Right forelimb (tissue), 1 donor: ENCODE measurements around the gene HDGFL2.
"Not testable (repeated sequence)": the region's sequence is repeated elsewhere in the genome, so short reads cannot be mapped to it uniquely, and the experiment has no call there.

Experiments used
- DNase-seq: peaks from one replicate; pipeline ENCODE4 v3.0.0-alpha.2; 2018

The HDGFL2 gene

DNA sequence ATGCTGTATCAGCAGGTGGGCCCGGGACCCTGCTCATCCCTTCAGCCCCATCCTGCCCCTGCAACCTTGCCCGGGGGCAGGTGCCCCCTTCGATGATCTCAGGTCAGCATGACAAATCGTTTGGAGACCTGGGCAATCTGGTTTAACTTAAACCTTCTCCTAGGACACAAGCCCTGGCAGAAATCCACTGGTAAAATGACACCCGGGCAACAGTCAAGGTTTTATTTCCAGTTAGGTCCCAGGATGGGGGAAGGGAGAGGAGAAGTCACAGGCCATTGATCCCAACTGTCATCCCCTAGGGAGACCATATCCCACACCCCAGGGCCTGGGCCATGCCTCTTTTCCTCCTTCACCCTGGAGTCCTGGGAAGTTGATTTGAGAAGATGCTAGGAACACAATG lies 64.7 kb downstream of the HDGFL2 start:
- no peak for DNase-seq

- DNase-seq = no peak
Measured at GRCh38 chr19:4537953-4538600, 66.0 kb downstream of the HDGFL2 start.

GRCh38 chr19:4538601-4538954 lies 66.5 kb downstream of the HDGFL2 start:
- no peak for DNase-seq

- no peak for DNase-seq
Measured at GRCh38 chr19:4539169-4539692, 67.1 kb downstream of the HDGFL2 start.

- no peak for DNase-seq
Measured at GRCh38 chr19:4539693-4540581, 67.8 kb downstream of the HDGFL2 start, which contains the start of gene LRG1. Gene LRG1, minus strand, starts transcription at chr19:4540036. Its CDS starts 23 bp downstream, at chr19:4540013.

- DNase-seq = no peak
Measured at GRCh38 chr19:4541114-4541805, 69.2 kb downstream of the HDGFL2 start.

DNA sequence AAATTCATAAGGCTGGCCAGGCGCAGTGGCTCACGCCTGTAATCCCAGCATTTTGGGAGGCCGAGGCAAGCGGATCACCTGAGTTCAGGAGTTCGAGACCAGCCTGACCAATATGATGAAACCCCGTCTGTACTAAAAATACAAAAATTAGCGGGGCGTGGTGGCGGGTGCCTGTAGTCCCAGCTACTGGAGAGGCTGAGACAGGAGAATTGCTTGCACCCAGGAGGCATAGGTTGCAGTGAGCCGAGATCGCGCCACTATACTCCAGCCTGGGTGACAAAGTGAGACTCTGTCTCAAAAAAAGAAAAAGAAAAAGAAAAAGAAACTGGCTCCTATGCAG lies 69.7 kb downstream of the HDGFL2 start:
- not testable (repeated sequence) for DNase-seq

GRCh38 chr19:4542896-4543841 lies 71.1 kb downstream of the HDGFL2 start:
- DNase-seq = no peak

GRCh38 chr19:4543842-4544647 lies 71.9 kb downstream of the HDGFL2 start:
- DNase-seq = no peak

GRCh38 chr19:4547303-4548237 lies 75.5 kb downstream of the HDGFL2 start:
- no peak for DNase-seq

DNA sequence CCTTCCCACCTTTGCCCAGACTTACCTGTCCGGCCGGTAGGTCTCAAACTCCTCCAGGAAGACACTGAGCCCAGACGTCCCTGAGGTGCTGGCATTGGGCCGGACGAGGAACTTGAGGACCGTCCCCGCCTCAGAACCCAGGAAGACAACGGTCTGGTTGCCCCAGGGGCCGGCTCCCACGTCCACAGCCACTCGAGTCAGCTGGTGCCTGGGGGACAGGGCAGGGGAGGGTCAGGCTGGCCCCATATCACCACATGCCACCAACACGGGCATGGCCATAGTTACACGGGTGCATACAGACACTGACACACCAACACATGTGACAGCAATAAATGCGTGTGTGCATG lies 76.1 kb downstream of the HDGFL2 start:
- DNase-seq = no peak

DNA sequence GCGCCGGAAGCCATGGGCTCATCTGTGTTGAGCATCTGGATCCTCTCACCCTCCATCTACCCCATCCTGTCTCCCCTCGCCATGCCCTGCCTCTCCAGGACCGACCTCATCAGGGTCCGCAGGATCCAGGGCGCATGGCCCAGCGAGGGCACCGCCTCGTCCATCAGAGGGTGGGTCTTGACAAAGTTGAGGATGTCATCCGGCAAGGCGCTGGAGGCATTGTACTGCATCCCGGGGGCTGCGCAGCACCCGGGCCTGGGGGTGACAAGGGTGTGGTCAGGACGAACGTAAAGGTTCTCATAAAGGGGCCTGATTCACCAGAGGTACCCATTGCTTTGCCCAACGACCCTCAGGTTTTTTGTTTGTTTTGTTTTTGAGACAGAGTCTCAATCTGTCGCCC lies 77.9 kb downstream of the HDGFL2 start:
- no peak for DNase-seq

DNA sequence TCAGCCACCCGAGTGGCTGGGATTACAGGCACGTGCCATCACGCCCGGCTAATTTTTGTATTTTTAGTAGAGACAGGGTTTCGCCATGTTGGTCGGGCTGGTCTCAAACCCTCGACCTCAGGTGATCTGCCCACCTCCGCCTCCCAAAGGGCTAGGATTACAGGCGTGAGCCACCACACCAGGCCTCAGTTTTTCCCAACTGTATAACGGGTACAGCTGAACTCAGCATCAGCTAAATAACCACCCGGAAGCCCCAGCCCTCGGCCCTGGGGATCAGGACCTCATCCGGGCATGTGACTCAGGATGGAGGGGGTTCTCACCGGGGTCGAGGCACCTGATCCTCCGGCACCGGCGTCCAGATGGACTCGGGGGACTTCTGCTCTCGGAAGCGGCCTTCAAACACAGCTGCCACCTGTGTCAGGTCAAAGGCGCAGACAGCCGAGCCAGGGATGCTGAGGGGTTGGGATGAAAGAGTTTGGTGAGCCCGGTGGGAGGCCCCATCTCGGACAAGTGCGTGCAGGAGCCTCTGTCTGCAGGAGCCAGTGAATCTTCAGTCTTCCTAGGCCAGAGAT lies 78.5 kb downstream of the HDGFL2 start:
- DNase-seq = no peak
